ENCODE measurements around the gene TIMM22.

TIMM22 gene

DNA sequence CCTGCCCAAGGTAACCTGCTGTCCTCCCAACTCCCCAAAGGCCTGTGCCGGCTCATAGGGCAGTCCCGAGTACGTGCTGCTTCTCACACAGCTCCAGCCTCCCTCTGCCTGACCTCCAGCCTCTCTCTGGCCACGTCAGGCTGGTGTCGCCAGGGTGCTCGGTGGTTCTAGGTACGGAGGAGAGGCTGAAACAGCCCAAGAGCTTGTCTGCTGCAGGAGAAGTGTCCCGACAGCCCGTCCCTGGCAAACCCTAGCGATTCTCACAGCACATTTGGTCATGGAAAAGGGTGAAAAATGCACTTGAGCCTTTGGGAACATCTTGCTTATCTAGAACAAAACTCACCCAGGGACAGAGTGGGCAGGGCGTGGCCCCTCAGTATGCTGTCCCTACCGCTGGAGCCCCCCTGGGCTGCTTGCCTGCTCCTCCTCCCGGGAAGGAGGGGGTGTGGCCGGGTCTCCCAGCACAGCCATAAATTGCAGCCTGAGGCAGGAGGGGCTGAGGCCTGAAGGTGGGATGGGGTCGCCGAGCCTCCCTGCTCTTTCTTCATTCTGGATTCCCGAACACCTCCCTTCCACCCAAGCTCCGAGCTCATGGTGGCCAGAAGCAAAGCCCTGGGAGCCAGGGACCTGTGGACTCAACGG, 40.4 kb downstream of the TIMM22 start:
- TF ChIP-seq, protein P1, sequence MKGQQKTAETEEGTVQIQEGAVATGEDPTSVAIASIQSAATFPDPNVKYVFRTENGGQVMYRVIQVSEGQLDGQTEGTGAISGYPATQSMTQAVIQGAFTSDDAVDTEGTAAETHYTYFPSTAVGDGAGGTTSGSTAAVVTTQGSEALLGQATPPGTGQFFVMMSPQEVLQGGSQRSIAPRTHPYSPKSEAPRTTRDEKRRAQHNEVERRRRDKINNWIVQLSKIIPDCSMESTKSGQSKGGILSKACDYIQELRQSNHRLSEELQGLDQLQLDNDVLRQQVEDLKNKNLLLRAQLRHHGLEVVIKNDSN (IDR thresholded peaks at IDR 0.05), result no peak

DNA sequence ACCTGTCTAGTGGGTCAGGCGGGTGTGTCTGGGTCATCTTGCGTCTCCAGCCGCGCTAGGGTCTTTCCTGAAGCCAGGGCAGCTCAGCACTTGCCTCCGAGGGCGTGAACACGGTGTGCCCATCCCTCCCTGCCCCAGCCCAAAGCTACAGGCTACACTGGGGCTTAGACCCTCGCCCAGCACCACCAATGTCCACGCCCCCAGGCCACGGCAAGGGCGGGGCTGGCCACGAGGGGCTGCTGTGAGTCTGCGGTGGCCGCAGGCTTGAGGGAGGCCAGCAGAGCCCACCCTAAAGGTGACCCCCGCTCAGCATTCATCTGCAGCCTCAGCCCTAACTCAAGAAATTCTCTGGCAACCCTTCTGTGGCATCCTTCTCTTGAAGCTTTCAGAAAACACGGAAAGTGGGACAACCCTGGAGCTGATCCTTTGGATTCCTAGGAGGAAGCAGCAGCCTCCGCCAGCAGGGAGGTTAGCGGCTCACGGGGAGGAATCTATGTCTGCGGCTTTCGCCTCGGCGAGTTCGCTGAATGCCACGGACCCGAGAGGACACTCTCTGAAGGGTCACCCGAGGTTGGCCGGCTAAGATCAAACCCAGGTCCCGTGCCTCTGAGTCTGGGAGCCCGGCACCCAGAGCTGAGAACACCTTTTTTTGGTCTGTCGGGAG, 41.7 kb downstream of the TIMM22 start:
- TF ChIP-seq CREB1 (IDR thresholded peaks at IDR 0.05; ENCODE audit: low read depth), result no peak
- TF ChIP-seq, protein P2, sequence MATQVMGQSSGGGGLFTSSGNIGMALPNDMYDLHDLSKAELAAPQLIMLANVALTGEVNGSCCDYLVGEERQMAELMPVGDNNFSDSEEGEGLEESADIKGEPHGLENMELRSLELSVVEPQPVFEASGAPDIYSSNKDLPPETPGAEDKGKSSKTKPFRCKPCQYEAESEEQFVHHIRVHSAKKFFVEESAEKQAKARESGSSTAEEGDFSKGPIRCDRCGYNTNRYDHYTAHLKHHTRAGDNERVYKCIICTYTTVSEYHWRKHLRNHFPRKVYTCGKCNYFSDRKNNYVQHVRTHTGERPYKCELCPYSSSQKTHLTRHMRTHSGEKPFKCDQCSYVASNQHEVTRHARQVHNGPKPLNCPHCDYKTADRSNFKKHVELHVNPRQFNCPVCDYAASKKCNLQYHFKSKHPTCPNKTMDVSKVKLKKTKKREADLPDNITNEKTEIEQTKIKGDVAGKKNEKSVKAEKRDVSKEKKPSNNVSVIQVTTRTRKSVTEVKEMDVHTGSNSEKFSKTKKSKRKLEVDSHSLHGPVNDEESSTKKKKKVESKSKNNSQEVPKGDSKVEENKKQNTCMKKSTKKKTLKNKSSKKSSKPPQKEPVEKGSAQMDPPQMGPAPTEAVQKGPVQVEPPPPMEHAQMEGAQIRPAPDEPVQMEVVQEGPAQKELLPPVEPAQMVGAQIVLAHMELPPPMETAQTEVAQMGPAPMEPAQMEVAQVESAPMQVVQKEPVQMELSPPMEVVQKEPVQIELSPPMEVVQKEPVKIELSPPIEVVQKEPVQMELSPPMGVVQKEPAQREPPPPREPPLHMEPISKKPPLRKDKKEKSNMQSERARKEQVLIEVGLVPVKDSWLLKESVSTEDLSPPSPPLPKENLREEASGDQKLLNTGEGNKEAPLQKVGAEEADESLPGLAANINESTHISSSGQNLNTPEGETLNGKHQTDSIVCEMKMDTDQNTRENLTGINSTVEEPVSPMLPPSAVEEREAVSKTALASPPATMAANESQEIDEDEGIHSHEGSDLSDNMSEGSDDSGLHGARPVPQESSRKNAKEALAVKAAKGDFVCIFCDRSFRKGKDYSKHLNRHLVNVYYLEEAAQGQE (IDR thresholded peaks at IDR 0.05; ENCODE audit: low read depth), result no peak
- no peak for TF ChIP-seq YY1 (IDR thresholded peaks at IDR 0.05; ENCODE audit: low read depth)
- TF ChIP-seq FOXM1 (IDR thresholded peaks at IDR 0.05; ENCODE audit: borderline replicate concordance, low read depth), result no peak
- TF ChIP-seq EGR1 (IDR thresholded peaks at IDR 0.05), result no peak
- TF ChIP-seq, protein P3, sequence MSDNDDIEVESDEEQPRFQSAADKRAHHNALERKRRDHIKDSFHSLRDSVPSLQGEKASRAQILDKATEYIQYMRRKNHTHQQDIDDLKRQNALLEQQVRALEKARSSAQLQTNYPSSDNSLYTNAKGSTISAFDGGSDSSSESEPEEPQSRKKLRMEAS (IDR thresholded peaks at IDR 0.05), result no peak
- no peak for TF ChIP-seq TCF12 (IDR thresholded peaks at IDR 0.05; ENCODE audit: low read depth)
- TF ChIP-seq EP300 (IDR thresholded peaks at IDR 0.05; ENCODE audit: borderline replicate concordance), result no peak
- TF ChIP-seq TAF1 (IDR thresholded peaks at IDR 0.05; ENCODE audit: low read depth), result no peak
- TF ChIP-seq NFIC (IDR thresholded peaks at IDR 0.05), result no peak
- no peak for TF ChIP-seq RAD21 (IDR thresholded peaks at IDR 0.05; ENCODE audit: low read depth)
- TF ChIP-seq CEBPB (IDR thresholded peaks at IDR 0.05), result no peak
- TF ChIP-seq, protein P1 (IDR thresholded peaks at IDR 0.05), result no peak

DNA sequence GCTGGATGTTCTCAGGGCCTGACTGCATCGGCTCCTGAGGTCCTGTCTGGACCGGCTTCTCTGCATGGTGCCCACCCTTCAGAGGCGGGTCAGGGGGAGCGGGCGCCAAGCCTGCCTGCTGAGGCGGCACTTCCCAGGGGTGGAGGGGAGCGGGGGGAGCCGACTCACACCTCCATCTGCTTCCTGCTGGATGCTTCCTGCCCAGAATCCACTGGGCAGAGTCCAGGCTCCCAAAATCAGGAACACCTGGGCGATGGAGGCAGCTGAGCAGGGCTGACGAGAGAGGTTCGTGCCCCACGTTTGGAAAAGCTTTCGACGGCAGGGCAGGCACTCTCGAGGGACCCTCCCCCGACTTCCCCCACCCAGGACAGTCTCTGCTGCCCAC, 42.2 kb downstream of the TIMM22 start:
- no peak for TF ChIP-seq TCF12 (IDR thresholded peaks at IDR 0.05; ENCODE audit: low read depth)
- TF ChIP-seq FOXM1 (IDR thresholded peaks at IDR 0.05; ENCODE audit: borderline replicate concordance, low read depth), result no peak
- no peak for TF ChIP-seq ZBTB7A (IDR thresholded peaks at IDR 0.05; ENCODE audit: low read depth)

DNA sequence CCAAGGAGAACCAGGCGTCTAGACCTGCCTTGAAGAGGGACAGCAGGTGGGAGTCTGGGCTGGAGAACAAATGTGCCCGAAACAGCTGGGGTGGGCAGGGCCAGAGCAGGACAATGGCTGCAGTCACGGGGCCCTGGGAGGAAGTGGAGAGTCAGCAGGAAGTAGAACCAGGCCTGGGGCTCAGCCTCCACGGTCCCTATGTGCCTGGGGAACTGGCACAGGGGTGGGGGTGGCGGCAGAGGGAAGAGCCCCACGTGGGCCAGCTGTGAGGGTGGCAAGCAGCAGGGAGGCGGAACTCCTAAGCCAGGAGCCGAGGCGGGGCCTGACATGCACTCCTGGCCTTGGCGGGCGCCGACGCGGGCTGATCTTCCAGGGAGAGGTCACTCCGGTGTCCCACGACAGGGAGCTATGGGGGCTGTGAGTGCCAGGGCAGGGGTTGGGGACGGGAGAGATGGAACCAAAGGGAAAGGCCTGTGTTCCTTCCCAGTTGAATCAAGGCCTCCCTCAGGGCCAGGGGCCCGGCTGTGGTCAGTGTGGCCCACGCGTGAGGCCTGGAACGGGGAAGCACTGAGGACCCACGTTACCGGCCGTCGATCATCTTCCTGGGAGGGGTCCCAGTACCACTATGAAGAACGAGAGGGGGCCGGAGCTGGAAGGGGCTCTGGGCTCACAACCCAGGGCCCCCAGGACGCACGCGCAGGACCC, 42.7 kb downstream of the TIMM22 start:
- TF ChIP-seq EP300 (IDR thresholded peaks at IDR 0.05; ENCODE audit: borderline replicate concordance) (no peak), CEBPB (IDR thresholded peaks at IDR 0.05) (no peak), TAF1 (IDR thresholded peaks at IDR 0.05; ENCODE audit: low read depth) (no peak), TEAD4 (IDR thresholded peaks at IDR 0.05) (no peak), CREB1 (IDR thresholded peaks at IDR 0.05; ENCODE audit: low read depth) (no peak), TCF12 (IDR thresholded peaks at IDR 0.05; ENCODE audit: low read depth) (no peak), EGR1 (IDR thresholded peaks at IDR 0.05) (no peak), FOXM1 (IDR thresholded peaks at IDR 0.05; ENCODE audit: borderline replicate concordance, low read depth) (no peak), RAD21 (IDR thresholded peaks at IDR 0.05; ENCODE audit: low read depth) (no peak), NFIC (IDR thresholded peaks at IDR 0.05) (no peak)
- TF ChIP-seq, protein P3 (IDR thresholded peaks at IDR 0.05), result no peak
- TF ChIP-seq, protein P1 (IDR thresholded peaks at IDR 0.05), result no peak

DNA sequence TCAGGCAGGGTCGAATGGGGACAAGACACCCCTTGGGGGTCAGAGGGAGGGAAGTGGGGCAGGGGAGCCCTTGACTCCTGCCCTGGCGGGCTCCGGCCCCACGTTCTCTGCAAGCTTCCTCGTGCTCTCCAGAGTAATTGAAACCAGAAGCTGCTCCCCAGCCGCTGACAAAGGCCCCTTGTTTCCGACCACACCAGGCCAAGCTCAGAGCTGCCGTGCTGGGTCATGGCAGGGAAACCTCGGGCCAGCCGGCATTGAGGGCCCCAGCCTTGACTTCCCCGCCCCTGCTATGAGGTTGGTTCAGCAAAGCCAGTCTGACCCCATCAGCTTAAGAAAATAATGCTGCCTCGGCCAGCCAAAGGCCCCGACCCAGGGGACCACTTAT, 43.3 kb downstream of the TIMM22 start:
- TF ChIP-seq, protein P1 (IDR thresholded peaks at IDR 0.05), result no peak
- TF ChIP-seq TAF1 (IDR thresholded peaks at IDR 0.05; ENCODE audit: low read depth), result no peak
- TF ChIP-seq TEAD4 (IDR thresholded peaks at IDR 0.05), result no peak
- no peak for TF ChIP-seq TCF12 (IDR thresholded peaks at IDR 0.05; ENCODE audit: low read depth)
- no peak for TF ChIP-seq CREB1 (IDR thresholded peaks at IDR 0.05; ENCODE audit: low read depth)
- no peak for TF ChIP-seq CEBPB (IDR thresholded peaks at IDR 0.05)
- TF ChIP-seq EP300 (IDR thresholded peaks at IDR 0.05; ENCODE audit: borderline replicate concordance), result no peak
- no peak for TF ChIP-seq FOXM1 (IDR thresholded peaks at IDR 0.05; ENCODE audit: borderline replicate concordance, low read depth)
- TF ChIP-seq EGR1 (IDR thresholded peaks at IDR 0.05), result no peak
- no peak for TF ChIP-seq ZBTB7A (IDR thresholded peaks at IDR 0.05; ENCODE audit: low read depth)
- TF ChIP-seq, protein P2 (IDR thresholded peaks at IDR 0.05; ENCODE audit: low read depth), result no peak

Measured in Ishikawa (cell line).